Measurements from ENCODE around the gene E2F6. TPM values are rescaled to one million over a fixed set of nuclear protein-coding genes. Genes with fewer than 3 reads are reported as not detected.

Gene E2F6
- total and polyA plus RNA-seq, 2 of the 8 experiments (the other 6 are each of a cell fraction or from before 2014, with no cell fraction given): 8.3 to 14.9 TPM

DNA sequence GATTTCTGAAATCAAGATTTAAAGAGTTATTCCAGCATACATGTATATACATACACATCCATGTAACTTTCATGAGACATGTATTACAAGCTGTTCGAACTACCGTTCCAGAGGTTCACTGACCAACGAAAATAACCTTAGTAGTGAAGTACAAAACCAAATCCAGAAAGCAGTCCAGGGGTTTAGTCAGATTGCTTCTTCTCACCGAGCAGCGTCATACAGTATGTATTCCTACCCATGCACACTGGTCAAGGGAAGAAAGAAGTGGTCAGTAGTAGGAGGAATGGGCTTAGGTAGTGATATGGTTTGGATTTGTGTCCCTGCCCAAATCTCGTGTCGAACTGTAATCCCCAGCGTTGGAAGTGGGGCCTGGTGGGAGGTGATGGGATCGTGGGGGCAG, 45.3 kb downstream of the E2F6 start:
- Histone ChIP-seq H3K4me1 (replicated peaks in 1 of 4; ENCODE audit: control insufficient read depth in 3 of 4, insufficient read depth in 4 of 4, low read length in 3 of 4) (no peaks in the 10 kb centered on the region), H3K79me2 (ENCODE audit: control insufficient read depth in 1 of 2, insufficient read depth in 2 of 2, low read length in 2 of 2) (no peaks in the 10 kb centered on the region), H4K8ac (ENCODE audit: extremely low read depth, insufficient read depth, low read length) (no peak overlapping the region), H2AFZ (ENCODE audit: low read length) (no peak overlapping the region), H4K91ac (replicated peaks; ENCODE audit: insufficient read length, low read length) (no peak overlapping the region), H3K27me3 (replicated peaks in 1 of 4; ENCODE audit: control insufficient read depth in 3 of 4, extremely low read depth in 1 of 4, insufficient read depth in 3 of 4, low read length in 3 of 4) (no peaks in the 10 kb centered on the region; a peak in 2 of 7 replicates), H3K14ac (ENCODE audit: insufficient read length) (no peak overlapping the region), H3K23me2 (ENCODE audit: low read depth, low read length) (no peaks in the 10 kb centered on the region), H2BK120ac (replicated peaks; ENCODE audit: low read depth, low read length) (no peak overlapping the region), H2BK15ac (ENCODE audit: low read length) (no peak overlapping the region), H3K9ac (replicated peaks in 1 of 4; ENCODE audit: extremely low read depth in 1 of 4, low read depth in 3 of 4, low read length in 3 of 4) (no peak overlapping the region), H2BK20ac (ENCODE audit: low read length) (no peak overlapping the region), H3K56ac (replicated peaks; ENCODE audit: insufficient read length, low read depth, low read length) (no peak overlapping the region), H2BK12ac (ENCODE audit: low read depth, low read length) (no peak overlapping the region), H3K4me3 (ENCODE audit: extremely low read depth in 1 of 4, insufficient read depth in 2 of 4, low read depth in 3 of 4, low read length in 4 of 4) (no peak overlapping the region), H3K4me2 (ENCODE audit: insufficient read depth in 1 of 2, low read depth in 2 of 2, low read length in 2 of 2) (no peak overlapping the region), H3K18ac (ENCODE audit: extremely low read depth, low read length) (no peak overlapping the region), H3K23ac (ENCODE audit: insufficient read length) (no peak overlapping the region), H3K79me1 (ENCODE audit: low read depth, low read length) (no peaks in the 10 kb centered on the region), H3K27ac (ENCODE audit: low read depth, low read length) (no peak overlapping the region), H3K9me3 (ENCODE audit: insufficient read depth in 2 of 2, low read depth in 1 of 2, low read length in 1 of 2) (peaks cover 15 to 21% of the 10 kb centered on the region in 2 experiments), H2AK5ac (ENCODE audit: low read depth, low read length) (no peak overlapping the region), H3K4ac (replicated peaks; ENCODE audit: insufficient read length, low read depth, low read length) (no peak overlapping the region), H4K20me1 (replicated peaks in 1 of 2; ENCODE audit: control insufficient read depth in 1 of 2, insufficient read depth in 2 of 2, low read length in 2 of 2) (no peaks in the 10 kb centered on the region), H2BK5ac (ENCODE audit: low read depth, low read length) (no peak overlapping the region), H3K36me3 (ENCODE audit: control insufficient read depth in 2 of 4, insufficient read depth in 4 of 4, low read length in 3 of 4) (no peaks in the 10 kb centered on the region), H4K5ac (ENCODE audit: insufficient read length, low read depth, low read length) (no peak overlapping the region)
- ChIA-PET CTCF (ENCODE audit: partially characterized antibody) (interaction anchor here (5.0 kb wide), 1 partner anchor 9 kb away, joined by 18 read pairs; no protein-coding TSS in a partner anchor), POLR2A (ENCODE audit: partially characterized antibody) (no interaction called here)
- no peak for FAIRE-seq
- 89% methylated on average over 9 of the region's 9 CpGs; no CpG with 5 or more reads in 1 of the 2 experiments for WGBS, 2 experiments (ENCODE audit: extremely low coverage in 1 of 2, insufficient coverage in 1 of 2, insufficient read length in 1 of 2, insufficient replicate concordance in 2 of 2, low coverage in 1 of 2, low lambda C conversion rate in 2 of 2, missing lambda C conversion rate in 1 of 2)
- no peak for DNase-seq (ENCODE audit: low read depth in 1 of 2, low spot score in 2 of 2)

Data from H1 (cell line).